HG03565 (cell line): Measurements from ENCODE around the gene SNX10.
"Not testable (repeated sequence)": the region's sequence is repeated elsewhere in the genome, so short reads cannot be mapped to it uniquely, and the experiment has no call there.

Experiments
- ATAC-seq: cut with Tn5 transposase; IDR thresholded peaks from one replicate; pipeline ENCODE4 v1.9.1; 2021; ENCODE audit warnings: mild to moderate bottlenecking, moderate library complexity; ENCODE audit not compliant: unreplicated experiment

Gene SNX10

GRCh38 chr7:26291699-26292538 lies at the start of gene SNX10:
Gene SNX10 (plus strand): TSS chr7:26291862. CDS start chr7:26346443, 54,581 bp downstream.
- ATAC-seq, result peak; percentile 54

GRCh38 chr7:26245150-26245549 lies 46.5 kb upstream of the SNX10 start:
- no peak for ATAC-seq

GRCh38 chr7:26250239-26250638 lies 41.4 kb upstream of the SNX10 start:
- no peak for ATAC-seq

- not testable (repeated sequence) for ATAC-seq
These were observed 29.8 kb upstream of the SNX10 start for GRCh38 chr7:26261866-26262265.

- no peak for ATAC-seq
These were observed 26.6 kb upstream of the SNX10 start for GRCh38 chr7:26265065-26265464.

- no peak for ATAC-seq
These were observed 26.1 kb upstream of the SNX10 start for GRCh38 chr7:26265499-26266075.

- no peak for ATAC-seq
These were observed 24.0 kb upstream of the SNX10 start for GRCh38 chr7:26267601-26268166.

GRCh38 chr7:26275213-26275612 lies 16.4 kb upstream of the SNX10 start:
- no peak for ATAC-seq

- ATAC-seq, result no peak
These were observed 12.9 kb upstream of the SNX10 start for GRCh38 chr7:26278770-26279169.

- peak; percentile 72 for ATAC-seq
These were observed 12.3 kb upstream of the SNX10 start for GRCh38 chr7:26279405-26279804.

- ATAC-seq, result no peak
These were observed 11.6 kb upstream of the SNX10 start for GRCh38 chr7:26280097-26280496.

GRCh38 chr7:26280723-26281122 lies 10.9 kb upstream of the SNX10 start:
- no peak for ATAC-seq

- ATAC-seq, result no peak
These were observed 7.2 kb upstream of the SNX10 start for GRCh38 chr7:26284477-26284876.

GRCh38 chr7:26284995-26285632 lies 6.5 kb upstream of the SNX10 start:
- no peak for ATAC-seq

GRCh38 chr7:26286157-26286556 lies 5.5 kb upstream of the SNX10 start:
- no peak for ATAC-seq

- not testable (repeated sequence) for ATAC-seq
These were observed 3.5 kb upstream of the SNX10 start for GRCh38 chr7:26288126-26288525.

GRCh38 chr7:26291251-26291650 lies 411 bp upstream of the SNX10 start:
- no peak for ATAC-seq

- ATAC-seq, result no peak
These were observed 1.3 kb downstream of the SNX10 start for GRCh38 chr7:26292768-26293560.

- peak; percentile 69 for ATAC-seq
These were observed 2.1 kb downstream of the SNX10 start for GRCh38 chr7:26293569-26294308.

GRCh38 chr7:26295015-26295414 lies 3.4 kb downstream of the SNX10 start:
- ATAC-seq, result no peak
